Activated B cell treated with CpG ODN at 0.5 μM for 24 hours (primary cell): ENCODE measurements around the gene GUCA2A. TPM values are rescaled to one million over a fixed set of nuclear protein-coding genes. Genes with fewer than 3 reads are reported as not detected.
A peak's percentile ranks its signal among the peaks of the same experiment; 100 is the strongest.

ENCODE experiments used
- ATAC-seq: fragments of 200-7000 bp; cut with Tn5 transposase; one replicate; pipeline ENCODE4 v1.10.0; 2021; ENCODE audit warnings: low read depth, mild to moderate bottlenecking, moderate library complexity
- CTCF ChIA-PET: fragments of 350-600 bp; sonication (Branson Sonifier 250); formaldehyde crosslinking; loops from one replicate; lab custom pipeline; 2021; ENCODE audit warnings: antibody characterized with exemption; lab: Charles Lee
- POLR2A ChIA-PET: fragments of 350-600 bp; sonication (Branson Sonifier 250); formaldehyde crosslinking; loops from one replicate; lab custom pipeline; 2021; ENCODE audit warnings: antibody characterized with exemption; lab: Charles Lee
- DNase-seq: peaks from one replicate; pipeline ENCODE4 v3.0.0; 2022
- H3K27ac Mint-ChIP-seq: one replicate; pipeline ENCODE4 v1.8.0; 2020; ENCODE audit warnings: mixed read lengths
- H3K27me3 Mint-ChIP-seq: one replicate; pipeline ENCODE4 v1.8.0; 2021; ENCODE audit warnings: mixed read lengths
- H3K36me3 Mint-ChIP-seq: one replicate; pipeline ENCODE4 v1.8.0; 2021; ENCODE audit warnings: low read depth, mixed read lengths
- H3K4me1 Mint-ChIP-seq: one replicate; pipeline ENCODE4 v1.8.0; 2021; ENCODE audit warnings: mixed read lengths
- H3K4me3 Mint-ChIP-seq: one replicate; pipeline ENCODE4 v1.8.0; 2020; ENCODE audit warnings: mild to moderate bottlenecking, mixed read lengths
- H3K9me3 Mint-ChIP-seq: one replicate; pipeline ENCODE4 v1.8.0; 2020; ENCODE audit warnings: mixed read lengths
- intact Hi-C: fragments of 100-400 bp; cut with micrococcal nuclease; formaldehyde crosslinking; loops from one replicate; pipeline ENCODE4 v1.15.1; 2024
- total RNA-seq: library from RNA; stranded (reverse); gene quantifications from 2 replicates; pipeline ENCODE4 v1.2.3, GENCODE V29; 2022
- TF ChIP-seq, protein P1 (sequence below): fragments of 200-600 bp; IDR thresholded peaks from one replicate; pipeline ENCODE4 v1.8.0; 2022; ENCODE audit warnings: antibody characterized with exemption, mild to moderate bottlenecking

Gene GUCA2A
- total RNA-seq, 1 donor from 2014 or later = not detected

DNA sequence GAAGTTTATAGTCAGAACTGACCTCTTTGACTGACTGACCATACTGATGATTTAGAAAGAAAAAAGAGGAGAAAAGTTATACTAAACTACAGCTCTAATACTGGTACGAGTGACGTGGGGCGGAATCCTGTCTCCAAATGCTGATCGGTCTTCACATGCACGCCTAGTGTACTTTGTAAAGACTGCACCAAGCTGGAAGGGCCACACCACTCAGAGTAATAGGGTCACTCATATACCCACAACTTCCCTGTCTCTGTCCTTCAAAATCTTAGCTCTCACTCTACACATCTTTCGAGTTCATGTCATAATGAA, 19.4 kb upstream of the GUCA2A start:
- Mint-ChIP-seq H3K27ac (no peak overlapping the region), H3K4me1 (no peaks in the 10 kb centered on the region), H3K9me3 (no peaks in the 10 kb centered on the region), H3K4me3 (no peak overlapping the region), H3K27me3 (no peaks in the 10 kb centered on the region), H3K36me3 (peaks cover 86% of the 10 kb centered on the region)
- TF ChIP-seq, protein P1, sequence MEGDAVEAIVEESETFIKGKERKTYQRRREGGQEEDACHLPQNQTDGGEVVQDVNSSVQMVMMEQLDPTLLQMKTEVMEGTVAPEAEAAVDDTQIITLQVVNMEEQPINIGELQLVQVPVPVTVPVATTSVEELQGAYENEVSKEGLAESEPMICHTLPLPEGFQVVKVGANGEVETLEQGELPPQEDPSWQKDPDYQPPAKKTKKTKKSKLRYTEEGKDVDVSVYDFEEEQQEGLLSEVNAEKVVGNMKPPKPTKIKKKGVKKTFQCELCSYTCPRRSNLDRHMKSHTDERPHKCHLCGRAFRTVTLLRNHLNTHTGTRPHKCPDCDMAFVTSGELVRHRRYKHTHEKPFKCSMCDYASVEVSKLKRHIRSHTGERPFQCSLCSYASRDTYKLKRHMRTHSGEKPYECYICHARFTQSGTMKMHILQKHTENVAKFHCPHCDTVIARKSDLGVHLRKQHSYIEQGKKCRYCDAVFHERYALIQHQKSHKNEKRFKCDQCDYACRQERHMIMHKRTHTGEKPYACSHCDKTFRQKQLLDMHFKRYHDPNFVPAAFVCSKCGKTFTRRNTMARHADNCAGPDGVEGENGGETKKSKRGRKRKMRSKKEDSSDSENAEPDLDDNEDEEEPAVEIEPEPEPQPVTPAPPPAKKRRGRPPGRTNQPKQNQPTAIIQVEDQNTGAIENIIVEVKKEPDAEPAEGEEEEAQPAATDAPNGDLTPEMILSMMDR = no peak
- ChIA-PET POLR2A (no interaction called here), CTCF (no interaction called here)
- intact Hi-C loops = no loop called here
- ATAC-seq = no peak
- no peak for DNase-seq

DNA sequence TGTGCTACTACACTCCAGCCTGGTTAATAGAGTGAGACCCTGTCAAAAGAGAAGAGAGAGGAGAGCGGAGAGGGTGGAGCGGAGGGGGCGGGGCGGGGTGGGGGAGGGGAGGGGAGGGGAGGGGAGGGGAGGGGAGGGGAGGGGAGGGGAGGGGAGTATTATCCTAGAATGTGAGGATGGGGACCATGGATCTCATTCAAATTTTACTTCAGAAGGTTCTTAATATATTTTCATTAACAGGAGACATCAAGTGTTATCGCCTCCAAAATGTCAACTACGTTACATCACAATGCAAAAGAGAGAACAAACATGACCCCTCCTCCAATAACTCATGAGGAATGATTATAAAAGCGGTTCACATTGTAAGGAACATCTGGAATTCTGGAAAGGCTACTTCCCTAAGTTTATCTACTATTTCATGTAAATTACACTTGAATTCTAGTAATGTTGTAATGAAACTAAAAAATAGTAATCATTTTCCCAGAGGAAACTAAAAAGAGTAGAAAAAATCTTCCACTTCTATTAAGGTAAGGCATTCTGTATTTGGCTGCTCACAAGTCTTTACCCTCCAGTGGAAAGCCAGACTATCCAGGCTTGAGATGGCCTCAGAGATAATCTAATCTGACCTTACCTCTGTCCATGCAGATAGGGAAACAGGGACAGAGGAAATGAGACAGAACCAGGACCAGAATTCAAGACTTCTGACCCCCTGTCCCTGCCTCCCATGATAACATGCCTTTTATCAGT, 18.8 kb upstream of the GUCA2A start:
- H3K27me3 Mint-ChIP-seq = no peaks in the 10 kb centered on the region
- intact Hi-C loops = no loop called here
- H3K27ac Mint-ChIP-seq = no peak overlapping the region
- POLR2A ChIA-PET = no interaction called here
- CTCF ChIA-PET = interaction anchor here (1.0 kb wide), 1 partner anchor 10 kb away, joined by 7 read pairs; no protein-coding TSS in a partner anchor
- H3K36me3 Mint-ChIP-seq = peaks cover 83% of the 10 kb centered on the region
- H3K4me3 Mint-ChIP-seq = no peak overlapping the region
- no peaks in the 10 kb centered on the region for H3K4me1 Mint-ChIP-seq
- no peaks in the 10 kb centered on the region for H3K9me3 Mint-ChIP-seq
- DNase-seq (no peak), ATAC-seq (no peak)
- TF ChIP-seq, protein P1 = no peak

DNA sequence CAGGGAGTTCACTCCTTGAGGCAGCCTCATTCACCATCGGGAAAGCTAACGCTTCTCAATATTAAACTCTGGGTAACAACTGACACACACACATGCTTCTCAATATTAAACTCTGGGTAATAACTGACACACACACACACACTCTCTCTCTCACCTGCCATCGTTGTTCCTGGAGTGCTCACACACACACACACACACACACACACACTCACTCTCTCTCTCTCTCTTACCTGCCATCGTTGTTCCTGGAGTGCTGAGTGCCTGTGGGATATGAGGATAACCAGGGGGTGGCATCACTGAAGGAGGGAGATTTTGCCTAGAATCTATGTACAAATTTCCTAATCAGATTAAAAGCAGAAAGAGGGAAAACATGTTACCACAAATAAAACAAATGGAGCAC, 17.1 kb upstream of the GUCA2A start:
- no peak for ATAC-seq
- Mint-ChIP-seq H3K27ac (no peak overlapping the region), H3K4me3 (no peak overlapping the region), H3K36me3 (peaks cover 75% of the 10 kb centered on the region), H3K9me3 (no peaks in the 10 kb centered on the region), H3K27me3 (no peaks in the 10 kb centered on the region), H3K4me1 (no peaks in the 10 kb centered on the region)
- TF ChIP-seq, protein P1 = no peak
- DNase-seq = no peak
- intact Hi-C loops = no loop called here
- ChIA-PET CTCF (no interaction called here), POLR2A (no interaction called here)

DNA sequence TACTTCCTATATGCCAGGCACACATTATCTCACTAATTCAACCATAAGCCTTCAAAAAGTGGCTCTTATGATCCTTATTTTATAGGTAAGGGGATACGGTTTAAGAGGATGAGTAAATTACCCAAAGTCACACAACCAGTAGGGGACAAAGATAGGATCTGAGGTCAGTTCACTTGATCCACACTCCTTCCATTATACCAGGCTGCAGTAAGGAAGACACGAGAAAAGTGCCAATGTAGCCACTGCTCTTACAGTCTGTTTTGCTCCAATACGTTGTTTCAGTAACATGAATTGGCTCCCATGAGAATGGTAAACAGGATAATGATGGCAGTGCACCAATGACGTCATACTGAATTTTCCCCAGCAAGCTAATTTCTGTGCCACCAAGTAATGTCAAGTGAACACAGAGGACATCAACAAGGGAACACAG, 15.4 kb upstream of the GUCA2A start:
- intact Hi-C loops = no loop called here
- CTCF ChIA-PET = no interaction called here
- ATAC-seq = no peak
- peaks cover 60% of the 10 kb centered on the region for H3K36me3 Mint-ChIP-seq
- POLR2A ChIA-PET = no interaction called here
- peak overlapping the region; percentile 42 for H3K27ac Mint-ChIP-seq
- DNase-seq = no peak
- TF ChIP-seq, protein P1 = no peak
- H3K9me3 Mint-ChIP-seq = no peaks in the 10 kb centered on the region
- H3K27me3 Mint-ChIP-seq = no peaks in the 10 kb centered on the region
- H3K4me3 Mint-ChIP-seq = no peak overlapping the region
- H3K4me1 Mint-ChIP-seq = no peaks in the 10 kb centered on the region

DNA sequence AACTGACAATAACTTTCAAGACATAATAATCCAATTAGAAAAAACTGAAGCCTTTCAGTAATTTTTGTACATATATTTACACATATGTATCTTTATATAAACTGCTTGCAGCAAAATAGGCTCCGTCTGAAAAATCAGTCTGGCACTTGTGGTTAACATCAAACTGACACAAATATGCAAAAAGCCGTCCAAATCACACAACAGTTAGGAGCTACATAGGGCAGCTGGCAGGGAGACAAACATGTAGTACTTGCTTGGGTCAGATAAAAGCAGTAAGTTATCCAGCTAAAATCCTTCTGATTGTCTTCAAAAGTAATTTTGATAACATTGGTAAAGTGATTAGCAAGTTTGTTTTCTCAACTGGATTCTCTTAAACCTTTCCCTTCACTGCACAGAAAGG, 14.7 kb upstream of the GUCA2A start:
- H3K27ac Mint-ChIP-seq = no peak overlapping the region
- TF ChIP-seq, protein P1 = no peak

More for the DNA sequence above, 14.7 kb upstream of the GUCA2A start:
- peaks cover 55% of the 10 kb centered on the region for H3K36me3 Mint-ChIP-seq
- no peak overlapping the region for H3K4me3 Mint-ChIP-seq
- DNase-seq (no peak), ATAC-seq (no peak)
- ChIA-PET CTCF (no interaction called here), POLR2A (no interaction called here)
- no peaks in the 10 kb centered on the region for H3K27me3 Mint-ChIP-seq
- no peaks in the 10 kb centered on the region for H3K4me1 Mint-ChIP-seq
- no peaks in the 10 kb centered on the region for H3K9me3 Mint-ChIP-seq
- intact Hi-C loops = no loop called here
